GM12865 (cell line): ENCODE results near the gene SCG3.

Source experiments
- DNase-seq: peaks from one replicate; pipeline ENCODE4 v3.0.0; 2010; ENCODE audit warnings: low read depth
- H3K4me3 ChIP-seq: 2 replicates; pipeline ENCODE4 v1.5.1; 2011; ENCODE audit warnings: mild to moderate bottlenecking, low read depth, low read length, control low read depth
- CTCF ChIP-seq: IDR thresholded peaks from 2 replicates; pipeline ENCODE4 v1.5.1; 2011; ENCODE audit warnings: low read length, control low read depth, low read depth, inconsistent platforms; ENCODE audit not compliant: insufficient read depth; ENCODE audit errors: missing control alignments

Gene SCG3

GRCh38 chr15:51750792-51751696 lies 69.7 kb downstream of the SCG3 start, which contains the start of gene TMOD2:
Gene TMOD2, plus strand, starts transcription at chr15:51751597. Its CDS starts 14,845 bp downstream, at chr15:51766442.
- H3K4me3 ChIP-seq: peak within 1 kb of the TSS; percentile 35
- TF ChIP-seq CTCF: no peak
- peak; percentile 67 for DNase-seq

- TF ChIP-seq CTCF: no peak
- H3K4me3 ChIP-seq: peak overlapping the region; percentile 35
- DNase-seq: peak; percentile 49
These were observed 70.7 kb downstream of the SCG3 start for GRCh38 chr15:51751697-51752683.

- TF ChIP-seq CTCF: no peak
- H3K4me3 ChIP-seq: no peak overlapping the region
- no peak for DNase-seq
These were observed 71.6 kb downstream of the SCG3 start for GRCh38 chr15:51752888-51753287.

- no peak for DNase-seq
- H3K4me3 ChIP-seq: no peak overlapping the region
- no peak for TF ChIP-seq CTCF
These were observed 73.0 kb downstream of the SCG3 start for GRCh38 chr15:51754267-51754666.

- DNase-seq: no peak
- TF ChIP-seq CTCF: no peak
- no peak overlapping the region for H3K4me3 ChIP-seq
These were observed 74.5 kb downstream of the SCG3 start for GRCh38 chr15:51755790-51756189.

GRCh38 chr15:51756482-51756881 lies 75.2 kb downstream of the SCG3 start:
- H3K4me3 ChIP-seq: no peak overlapping the region
- DNase-seq: no peak
- TF ChIP-seq CTCF: no peak
